H9 (cell line): ENCODE measurements around the gene LMBR1. TPM values are rescaled to one million over a fixed set of nuclear protein-coding genes. Genes with fewer than 3 reads are reported as not detected.

Source experiments
- DNase-seq: peaks from one replicate; pipeline ENCODE4 v3.0.0-alpha.2; 2017
- H2AFZ ChIP-seq: one replicate; pipeline ENCODE4 v1.6.1; 2013; ENCODE audit warnings: mild to moderate bottlenecking, low read length, control low read depth, moderate library complexity
- H2AK5ac ChIP-seq: 2 replicates; pipeline ENCODE4 v1.6.1; 2013; ENCODE audit warnings: low read length, control low read depth, mixed read lengths; ENCODE audit not compliant: insufficient read length
- H2BK120ac ChIP-seq: one replicate; pipeline ENCODE4 v1.6.1; 2013; ENCODE audit warnings: low read depth, mild to moderate bottlenecking, low read length, control low read depth, inconsistent platforms; ENCODE audit not compliant: poor library complexity, severe bottlenecking
- H2BK12ac ChIP-seq: 2 replicates; pipeline ENCODE4 v1.6.1; 2013; ENCODE audit warnings: low read length, control low read depth, mixed read lengths, low read depth; ENCODE audit not compliant: insufficient read length
- H2BK15ac ChIP-seq: 2 replicates; pipeline ENCODE4 v1.6.1; 2013; ENCODE audit warnings: low read depth, low read length, control low read depth
- H2BK20ac ChIP-seq: one replicate; pipeline ENCODE4 v1.6.1; 2013; ENCODE audit warnings: low read depth, mild to moderate bottlenecking, low read length, control low read depth, inconsistent platforms; ENCODE audit not compliant: poor library complexity, severe bottlenecking
- H2BK5ac ChIP-seq: 2 replicates; pipeline ENCODE4 v1.6.1; 2013; ENCODE audit warnings: low read length, control low read depth, mixed read lengths; ENCODE audit not compliant: insufficient read length
- H3K14ac ChIP-seq: 2 replicates; pipeline ENCODE4 v1.6.1; 2013; ENCODE audit warnings: low read length, control low read depth; ENCODE audit not compliant: insufficient read depth
- H3K18ac ChIP-seq: 2 replicates; pipeline ENCODE4 v1.6.1; 2013; ENCODE audit warnings: low read depth, mild to moderate bottlenecking, mixed read lengths, low read length, control low read depth; ENCODE audit not compliant: insufficient read length
- H3K23ac ChIP-seq: 2 replicates; pipeline ENCODE4 v1.6.1; 2013; ENCODE audit warnings: low read length, control low read depth, mixed read lengths, low read depth; ENCODE audit not compliant: insufficient read length
- H3K23me2 ChIP-seq: 2 replicates; pipeline ENCODE4 v1.6.1; 2013; ENCODE audit warnings: low read depth, mild to moderate bottlenecking, mixed read lengths, low read length, control low read depth; ENCODE audit not compliant: insufficient read length, poor library complexity, severe bottlenecking
- H3K27ac ChIP-seq: 2 replicates; pipeline ENCODE4 v1.5.1; 2013; ENCODE audit warnings: low read length, control low read depth, mixed read lengths, low read depth; ENCODE audit not compliant: insufficient read length
- H3K27me3 ChIP-seq: 2 replicates; pipeline ENCODE4 v1.6.1; 2013; ENCODE audit warnings: low read length, control low read depth, inconsistent platforms; ENCODE audit not compliant: insufficient read depth
- H3K4ac ChIP-seq: 2 replicates; pipeline ENCODE4 v1.6.1; 2013; ENCODE audit warnings: low read depth, mild to moderate bottlenecking, control low read depth, inconsistent platforms, low read length, moderate library complexity
- H3K4me1 ChIP-seq: 2 replicates; pipeline ENCODE4 v1.6.1; 2013; ENCODE audit warnings: low read length, control low read depth, inconsistent platforms; ENCODE audit not compliant: insufficient read depth
- H3K4me2 ChIP-seq: 2 replicates; pipeline ENCODE4 v1.6.1; 2013; ENCODE audit warnings: low read length, control low read depth, mixed read lengths; ENCODE audit not compliant: insufficient read length, insufficient read depth
- H3K56ac ChIP-seq: 2 replicates; pipeline ENCODE4 v1.6.1; 2013; ENCODE audit warnings: low read depth, mild to moderate bottlenecking, mixed read lengths, low read length, control low read depth; ENCODE audit not compliant: insufficient read length
- H3K79me1 ChIP-seq: 2 replicates; pipeline ENCODE4 v1.6.1; 2013; ENCODE audit warnings: low read depth, mild to moderate bottlenecking, moderate library complexity, low read length, control low read depth, inconsistent platforms; ENCODE audit not compliant: insufficient read depth, poor library complexity, severe bottlenecking
- H3K79me2 ChIP-seq: 2 replicates; pipeline ENCODE4 v1.6.1; 2013; ENCODE audit warnings: low read length, control low read depth, inconsistent platforms; ENCODE audit not compliant: insufficient read depth
- H3K9ac ChIP-seq: 2 replicates; pipeline ENCODE4 v1.6.1; 2013; ENCODE audit warnings: low read length, control low read depth, mixed read lengths; ENCODE audit not compliant: insufficient read length; ENCODE audit errors: extremely low read depth
- H3K9me3 ChIP-seq: one replicate; pipeline ENCODE4 v1.6.1; 2013; ENCODE audit warnings: low read depth, low read length, inconsistent platforms; ENCODE audit not compliant: control insufficient read depth
- H3T11ph ChIP-seq: one replicate; pipeline ENCODE4 v1.6.1; 2013; ENCODE audit warnings: mild to moderate bottlenecking, low read length, control low read depth, inconsistent platforms
- H4K20me1 ChIP-seq: one replicate; pipeline ENCODE4 v1.6.1; 2013; ENCODE audit not compliant: control insufficient read depth, insufficient read length, insufficient read depth
- H4K5ac ChIP-seq: 2 replicates; pipeline ENCODE4 v1.6.1; 2013; ENCODE audit warnings: low read depth, mild to moderate bottlenecking, mixed read lengths, low read length, control low read depth; ENCODE audit not compliant: insufficient read length
- H4K8ac ChIP-seq: replicated peaks from 2 replicates; pipeline ENCODE4 v1.6.1; 2013; ENCODE audit warnings: low read length, control low read depth, mixed read lengths, low read depth; ENCODE audit not compliant: insufficient read length
- H4K91ac ChIP-seq: 2 replicates; pipeline ENCODE4 v1.6.1; 2013; ENCODE audit warnings: low read depth, mild to moderate bottlenecking, moderate library complexity, mixed read lengths, low read length, control low read depth; ENCODE audit not compliant: insufficient read length
- H3K27ac Mint-ChIP-seq, 3 experiments: 2 replicates in 2 of 3; 3 replicates in 1 of 3; pipeline ENCODE4 v1.8.0; 2020 to 2021; ENCODE audit warnings: mixed read lengths in 3 of 3, mild to moderate bottlenecking in 1 of 3, moderate library complexity in 1 of 3
- H3K27me3 Mint-ChIP-seq: 2 replicates; pipeline ENCODE4 v1.8.0; 2021; ENCODE audit warnings: low read depth, mild to moderate bottlenecking, moderate library complexity, mixed read lengths
- H3K36me3 Mint-ChIP-seq, 3 experiments: 2 replicates in 2 of 3; 3 replicates in 1 of 3; pipeline ENCODE4 v1.8.0; 2020 to 2021; ENCODE audit warnings: low read depth in 3 of 3, mixed read lengths in 3 of 3; ENCODE audit not compliant: insufficient read depth in 1 of 3
- H3K4me1 Mint-ChIP-seq, 2 experiments: 2 replicates each; pipeline ENCODE4 v1.8.0; 2020; ENCODE audit warnings: mixed read lengths in 2 of 2
- H3K4me3 Mint-ChIP-seq, 2 experiments: 2 replicates in 1 of 2; 3 replicates in 1 of 2; pipeline ENCODE4 v1.8.0; 2020 to 2021; ENCODE audit warnings: mild to moderate bottlenecking in 2 of 2, mixed read lengths in 2 of 2, moderate library complexity in 1 of 2
- H3K9me3 Mint-ChIP-seq, 2 experiments: 2 replicates in 1 of 2; 3 replicates in 1 of 2; pipeline ENCODE4 v1.8.0; 2020; ENCODE audit warnings: mild to moderate bottlenecking in 2 of 2, mixed read lengths in 2 of 2, moderate library complexity in 1 of 2
- whole genome bisulfite sequencing: extraction: QIAGEN DNeasy Blood & Tissue Kit; methylation state at CpG from one replicate; pipeline ENCODE4 v1.1.7; 2013; ENCODE audit warnings: missing lambda C conversion rate, low lambda C conversion rate, mixed read lengths; ENCODE audit not compliant: insufficient read length; ENCODE audit errors: extremely low coverage; 5-methylcytosine and 5-hydroxymethylcytosine counted together
- total RNA-seq: library from RNA; stranded (reverse); gene quantifications from 2 replicates; pipeline ENCODE4 v1.2.1, GENCODE V29; 2021
- TF ChIP-seq, protein P1 (sequence below): fragments of 200-600 bp; sonication (generic); conservative IDR thresholded peaks from 3 replicates; pipeline ENCODE4 v1.8.0; 2021; ENCODE audit warnings: antibody characterized with exemption, mild to moderate bottlenecking

LMBR1 gene
- total RNA-seq, 1 experiment from 2014 or later, result 62.3 TPM

DNA sequence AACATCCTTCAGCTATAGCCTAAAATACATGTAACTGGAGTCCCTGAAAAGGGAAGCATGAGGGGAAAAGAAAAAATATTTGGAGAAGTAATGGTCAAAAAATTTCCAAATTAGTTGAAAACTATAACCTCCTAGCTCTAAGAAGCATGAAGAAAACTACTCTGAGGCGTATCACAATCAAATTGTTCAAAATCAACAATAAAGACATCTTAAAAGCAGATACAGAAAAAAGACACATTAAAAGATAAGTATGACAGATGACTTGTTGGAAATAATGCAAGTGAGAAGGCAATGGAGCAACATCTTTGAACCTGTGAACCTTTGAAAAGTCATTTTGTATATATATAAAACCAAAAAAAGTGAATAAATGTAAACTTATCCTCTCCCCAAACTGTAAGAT lies 159.3 kb downstream of the LMBR1 start:
- Histone ChIP-seq H3K18ac (no peak overlapping the region), H2AK5ac (no peak overlapping the region), H3T11ph (no peak overlapping the region), H3K56ac (no peak overlapping the region), H3K79me2 (no peaks in the 10 kb centered on the region), H3K9me3 (no peaks in the 10 kb centered on the region), H3K23me2 (no peaks in the 10 kb centered on the region), H2BK15ac (no peak overlapping the region), H2BK120ac (no peak overlapping the region), H3K9ac (no peak overlapping the region), H3K4me2 (no peak overlapping the region), H2BK20ac (no peak overlapping the region), H3K79me1 (no peaks in the 10 kb centered on the region), H3K14ac (no peak overlapping the region), H2AFZ (no peak overlapping the region), H3K4me1 (no peaks in the 10 kb centered on the region), H4K20me1 (no peaks in the 10 kb centered on the region), H2BK12ac (no peak overlapping the region), H3K27me3 (no peaks in the 10 kb centered on the region), H3K27ac (no peak overlapping the region), H2BK5ac (no peak overlapping the region), H4K5ac (no peak overlapping the region), H4K8ac (no peak overlapping the region), H4K91ac (no peak overlapping the region), H3K23ac (no peak overlapping the region), H3K4ac (no peak overlapping the region)
- H3K27ac Mint-ChIP-seq, result no peak overlapping the region
- H3K27me3 Mint-ChIP-seq, result no peaks in the 10 kb centered on the region
- H3K36me3 Mint-ChIP-seq, result peaks cover 32 to 37% (median 33%) of the 10 kb centered on the region in 3 experiments
- peaks cover 8 to 9% of the 10 kb centered on the region in 2 experiments for H3K9me3 Mint-ChIP-seq
- DNase-seq, result no peak
- H3K4me1 Mint-ChIP-seq, result no peaks in the 10 kb centered on the region
- WGBS, result no CpG with 5 or more reads among the region's 1 CpG
- no peak overlapping the region for H3K4me3 Mint-ChIP-seq
- TF ChIP-seq, protein P1, sequence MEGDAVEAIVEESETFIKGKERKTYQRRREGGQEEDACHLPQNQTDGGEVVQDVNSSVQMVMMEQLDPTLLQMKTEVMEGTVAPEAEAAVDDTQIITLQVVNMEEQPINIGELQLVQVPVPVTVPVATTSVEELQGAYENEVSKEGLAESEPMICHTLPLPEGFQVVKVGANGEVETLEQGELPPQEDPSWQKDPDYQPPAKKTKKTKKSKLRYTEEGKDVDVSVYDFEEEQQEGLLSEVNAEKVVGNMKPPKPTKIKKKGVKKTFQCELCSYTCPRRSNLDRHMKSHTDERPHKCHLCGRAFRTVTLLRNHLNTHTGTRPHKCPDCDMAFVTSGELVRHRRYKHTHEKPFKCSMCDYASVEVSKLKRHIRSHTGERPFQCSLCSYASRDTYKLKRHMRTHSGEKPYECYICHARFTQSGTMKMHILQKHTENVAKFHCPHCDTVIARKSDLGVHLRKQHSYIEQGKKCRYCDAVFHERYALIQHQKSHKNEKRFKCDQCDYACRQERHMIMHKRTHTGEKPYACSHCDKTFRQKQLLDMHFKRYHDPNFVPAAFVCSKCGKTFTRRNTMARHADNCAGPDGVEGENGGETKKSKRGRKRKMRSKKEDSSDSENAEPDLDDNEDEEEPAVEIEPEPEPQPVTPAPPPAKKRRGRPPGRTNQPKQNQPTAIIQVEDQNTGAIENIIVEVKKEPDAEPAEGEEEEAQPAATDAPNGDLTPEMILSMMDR, result no peak
